ENCODE measurements around the gene NRF1.

NRF1 gene

GRCh38 chr7:129729511-129729910 lies 118.0 kb downstream of the NRF1 start:
- no peak overlapping the region for H3K27ac ChIP-seq (ENCODE audit: low read length)
- H3K4me3 ChIP-seq (ENCODE audit: low read length): no peak overlapping the region
- WGBS (ENCODE audit: insufficient coverage, insufficient read length): no CpG with 5 or more reads among the region's 2 CpGs
- no peak for DNase-seq (ENCODE audit: low read depth, low spot score)
- no peaks in the 10 kb centered on the region for H3K9me3 ChIP-seq (ENCODE audit: control insufficient read depth, insufficient read depth, low read length)
- H3K27me3 ChIP-seq (ENCODE audit: control insufficient read depth, insufficient read depth, low read length): no peaks in the 10 kb centered on the region
- no peaks in the 10 kb centered on the region for H3K4me1 ChIP-seq (ENCODE audit: control insufficient read depth, insufficient read depth, low read length)
- H3K36me3 ChIP-seq (ENCODE audit: control insufficient read depth, insufficient read depth, low read length): no peaks in the 10 kb centered on the region; the same call in 1 of the 2 replicates

GRCh38 chr7:129730159-129730558 lies 118.6 kb downstream of the NRF1 start:
- no peak overlapping the region for H3K27ac ChIP-seq (ENCODE audit: low read length)
- H3K27me3 ChIP-seq (ENCODE audit: control insufficient read depth, insufficient read depth, low read length): no peaks in the 10 kb centered on the region
- no peak overlapping the region for H3K4me3 ChIP-seq (ENCODE audit: low read length)
- H3K9me3 ChIP-seq (ENCODE audit: control insufficient read depth, insufficient read depth, low read length): no peaks in the 10 kb centered on the region
- WGBS (ENCODE audit: insufficient coverage, insufficient read length): no CpG with 5 or more reads among the region's 3 CpGs
- no peaks in the 10 kb centered on the region for H3K36me3 ChIP-seq (ENCODE audit: control insufficient read depth, insufficient read depth, low read length)
- no peak for DNase-seq (ENCODE audit: low read depth, low spot score)
- H3K4me1 ChIP-seq (ENCODE audit: control insufficient read depth, insufficient read depth, low read length): no peaks in the 10 kb centered on the region

- WGBS (ENCODE audit: insufficient coverage, insufficient read length): no CpG with 5 or more reads among the region's 5 CpGs
- H3K36me3 ChIP-seq (ENCODE audit: control insufficient read depth, insufficient read depth, low read length): no peaks in the 10 kb centered on the region
Measured at GRCh38 chr7:129734400-129734799, 122.9 kb downstream of the NRF1 start.

GRCh38 chr7:129739427-129739826 lies 127.9 kb downstream of the NRF1 start:
- H3K4me1 ChIP-seq (ENCODE audit: control insufficient read depth, insufficient read depth, low read length): peaks cover 3% of the 10 kb centered on the region; the same call in 1 of the 2 replicates
- H3K4me3 ChIP-seq (ENCODE audit: low read length): no peak overlapping the region
- no CpG with 5 or more reads among the region's 4 CpGs for WGBS (ENCODE audit: insufficient coverage, insufficient read length)
- no peaks in the 10 kb centered on the region for H3K36me3 ChIP-seq (ENCODE audit: control insufficient read depth, insufficient read depth, low read length)
- no peak for DNase-seq (ENCODE audit: low read depth, low spot score)
- no peaks in the 10 kb centered on the region for H3K9me3 ChIP-seq (ENCODE audit: control insufficient read depth, insufficient read depth, low read length)
- H3K27me3 ChIP-seq (ENCODE audit: control insufficient read depth, insufficient read depth, low read length): no peaks in the 10 kb centered on the region
- H3K27ac ChIP-seq (ENCODE audit: low read length): no peak overlapping the region

More at GRCh38 chr7:129734400-129734799, 122.9 kb downstream of the NRF1 start:
- Histone ChIP-seq H3K27me3 (ENCODE audit: control insufficient read depth, insufficient read depth, low read length) (no peaks in the 10 kb centered on the region), H3K4me1 (ENCODE audit: control insufficient read depth, insufficient read depth, low read length) (no peaks in the 10 kb centered on the region), H3K4me3 (ENCODE audit: low read length) (no peak overlapping the region), H3K27ac (ENCODE audit: low read length) (no peak overlapping the region), H3K9me3 (ENCODE audit: control insufficient read depth, insufficient read depth, low read length) (no peaks in the 10 kb centered on the region)
- no peak for DNase-seq (ENCODE audit: low read depth, low spot score)

GRCh38 chr7:129740574-129741410 lies 129.3 kb downstream of the NRF1 start:
- no CpG with 5 or more reads among the region's 10 CpGs for WGBS (ENCODE audit: insufficient coverage, insufficient read length)
- Histone ChIP-seq H3K9me3 (ENCODE audit: control insufficient read depth, insufficient read depth, low read length) (no peaks in the 10 kb centered on the region), H3K27ac (ENCODE audit: low read length) (no peak overlapping the region), H3K4me3 (ENCODE audit: low read length) (no peak overlapping the region), H3K36me3 (ENCODE audit: control insufficient read depth, insufficient read depth, low read length) (no peaks in the 10 kb centered on the region), H3K27me3 (ENCODE audit: control insufficient read depth, insufficient read depth, low read length) (no peaks in the 10 kb centered on the region), H3K4me1 (ENCODE audit: control insufficient read depth, insufficient read depth, low read length) (peaks cover 3% of the 10 kb centered on the region; the same call in 1 of the 2 replicates)
- DNase-seq (ENCODE audit: low read depth, low spot score): no peak

GRCh38 chr7:129741743-129742213 lies 130.3 kb downstream of the NRF1 start:
- Histone ChIP-seq H3K9me3 (ENCODE audit: control insufficient read depth, insufficient read depth, low read length) (no peaks in the 10 kb centered on the region), H3K36me3 (ENCODE audit: control insufficient read depth, insufficient read depth, low read length) (no peaks in the 10 kb centered on the region), H3K4me3 (ENCODE audit: low read length) (no peak overlapping the region), H3K27me3 (ENCODE audit: control insufficient read depth, insufficient read depth, low read length) (no peaks in the 10 kb centered on the region), H3K4me1 (ENCODE audit: control insufficient read depth, insufficient read depth, low read length) (peaks cover 3% of the 10 kb centered on the region; the same call in 1 of the 2 replicates), H3K27ac (ENCODE audit: low read length) (no peak overlapping the region)
- DNase-seq (ENCODE audit: low read depth, low spot score): no peak
- WGBS (ENCODE audit: insufficient coverage, insufficient read length): no CpG with 5 or more reads among the region's 2 CpGs

- Histone ChIP-seq H3K36me3 (ENCODE audit: control insufficient read depth, insufficient read depth, low read length) (no peaks in the 10 kb centered on the region), H3K9me3 (ENCODE audit: control insufficient read depth, insufficient read depth, low read length) (no peaks in the 10 kb centered on the region), H3K4me3 (ENCODE audit: low read length) (no peak overlapping the region), H3K27ac (ENCODE audit: low read length) (no peak overlapping the region), H3K4me1 (ENCODE audit: control insufficient read depth, insufficient read depth, low read length) (peaks cover 3% of the 10 kb centered on the region; the same call in 1 of the 2 replicates), H3K27me3 (ENCODE audit: control insufficient read depth, insufficient read depth, low read length) (no peaks in the 10 kb centered on the region)
- WGBS (ENCODE audit: insufficient coverage, insufficient read length): no CpG with 5 or more reads among the region's 5 CpGs
- no peak for DNase-seq (ENCODE audit: low read depth, low spot score)
Measured at GRCh38 chr7:129742256-129742655, 130.7 kb downstream of the NRF1 start.

- WGBS (ENCODE audit: insufficient coverage, insufficient read length): no CpG with 5 or more reads among the region's 4 CpGs
- H3K9me3 ChIP-seq (ENCODE audit: control insufficient read depth, insufficient read depth, low read length): no peaks in the 10 kb centered on the region
- no peak overlapping the region for H3K27ac ChIP-seq (ENCODE audit: low read length)
- H3K36me3 ChIP-seq (ENCODE audit: control insufficient read depth, insufficient read depth, low read length): no peaks in the 10 kb centered on the region
- H3K4me3 ChIP-seq (ENCODE audit: low read length): no peak overlapping the region
- H3K27me3 ChIP-seq (ENCODE audit: control insufficient read depth, insufficient read depth, low read length): no peaks in the 10 kb centered on the region
- DNase-seq (ENCODE audit: low read depth, low spot score): no peak
- H3K4me1 ChIP-seq (ENCODE audit: control insufficient read depth, insufficient read depth, low read length): no peaks in the 10 kb centered on the region
Measured at GRCh38 chr7:129746857-129747529, 135.5 kb downstream of the NRF1 start.

- H3K27me3 ChIP-seq (ENCODE audit: control insufficient read depth, insufficient read depth, low read length): no peaks in the 10 kb centered on the region
- no peak overlapping the region for H3K27ac ChIP-seq (ENCODE audit: low read length)
- no CpG with 5 or more reads among the region's 4 CpGs for WGBS (ENCODE audit: insufficient coverage, insufficient read length)
- H3K4me1 ChIP-seq (ENCODE audit: control insufficient read depth, insufficient read depth, low read length): no peaks in the 10 kb centered on the region
- H3K4me3 ChIP-seq (ENCODE audit: low read length): no peak overlapping the region
- no peaks in the 10 kb centered on the region for H3K9me3 ChIP-seq (ENCODE audit: control insufficient read depth, insufficient read depth, low read length)
- DNase-seq (ENCODE audit: low read depth, low spot score): no peak
- H3K36me3 ChIP-seq (ENCODE audit: control insufficient read depth, insufficient read depth, low read length): no peaks in the 10 kb centered on the region
Measured at GRCh38 chr7:129748356-129749109, 137.0 kb downstream of the NRF1 start.

- H3K27ac ChIP-seq (ENCODE audit: low read length): no peak overlapping the region
- no peaks in the 10 kb centered on the region for H3K4me1 ChIP-seq (ENCODE audit: control insufficient read depth, insufficient read depth, low read length)
- H3K36me3 ChIP-seq (ENCODE audit: control insufficient read depth, insufficient read depth, low read length): no peaks in the 10 kb centered on the region
- H3K27me3 ChIP-seq (ENCODE audit: control insufficient read depth, insufficient read depth, low read length): no peaks in the 10 kb centered on the region
- H3K4me3 ChIP-seq (ENCODE audit: low read length): no peak overlapping the region
- DNase-seq (ENCODE audit: low read depth, low spot score): no peak
- WGBS (ENCODE audit: insufficient coverage, insufficient read length): no CpG with 5 or more reads among the region's 7 CpGs
- H3K9me3 ChIP-seq (ENCODE audit: control insufficient read depth, insufficient read depth, low read length): no peaks in the 10 kb centered on the region
Measured at GRCh38 chr7:129750091-129750490, 138.6 kb downstream of the NRF1 start.
